Right lobe of liver (tissue), 6 donors: ENCODE data around the gene B3GAT3. TPM values are rescaled to one million over a fixed set of nuclear protein-coding genes. Genes with fewer than 3 reads are reported as not detected.

Experiments used
- ATAC-seq, 4 donors: fragments of 200-7000 bp; cut with Tn5 transposase; one replicate each; pipeline ENCODE4 v1.9.1; 2020; ENCODE audit warnings: mild to moderate bottlenecking in 4 of 4, moderate library complexity in 4 of 4
- DNase-seq, 3 donors: peaks; one replicate each; pipeline ENCODE4 v3.0.0-alpha.2; 2020
- H3K27ac ChIP-seq, 3 donors: fragments of 200-600 bp; one replicate each; pipeline ENCODE4 v1.8.0; 2022
- H3K27me3 ChIP-seq, 2 donors: fragments of 200-600 bp; one replicate each; pipeline ENCODE4 v1.8.0; 2022
- H3K36me3 ChIP-seq, 4 donors: fragments of 200-600 bp; sonication (generic) in 1 of 4; one replicate each; pipeline versions ENCODE4 v1.5.1 to v1.8.0; 2017 to 2022; ENCODE audit warnings: control low read depth in 1 of 4
- H3K4me1 ChIP-seq, 4 donors: fragments of 200-600 bp; sonication (generic) in 1 of 4; one replicate each; pipeline versions ENCODE4 v1.5.1 to v1.8.0; 2017 to 2022; ENCODE audit warnings: control low read depth in 1 of 4
- H3K4me3 ChIP-seq, 3 donors: fragments of 200-600 bp; one replicate each; pipeline ENCODE4 v1.8.0; 2022
- H3K9me3 ChIP-seq, 4 donors: fragments of 200-600 bp; sonication (generic) in 1 of 4; one replicate each; pipeline versions ENCODE4 v1.5.1 to v1.8.0; 2017 to 2022; ENCODE audit warnings: control low read depth in 1 of 4
- POLR2A ChIP-seq: fragments of 450-650 bp; IDR thresholded peaks from one replicate; pipeline ENCODE4 v1.6.1; 2017; ENCODE audit warnings: antibody characterized with exemption, mild to moderate bottlenecking
- WGBS: methylation state at CpG from one replicate; pipeline ENCODE4 v1.1.6; 2018; ENCODE audit warnings: low coverage, low lambda C conversion rate; ENCODE audit not compliant: insufficient coverage; ENCODE audit errors: missing lambda C conversion rate; 5-methylcytosine and 5-hydroxymethylcytosine counted together
- intact Hi-C, 2 donors: fragments of 100-400 bp; cut with DNase I; formaldehyde crosslinking; loops; one replicate each; pipeline versions ENCODE4 v1.11.2 to v1.14.1; 2022
- microRNA-seq, 2 donors: library from miRNA; unstranded; fragments of <30 nt; microRNA quantifications; one replicate each; pipeline ENCODE4, GENCODE V29; 2019 to 2020
- small RNA-seq, 2 experiments: library from RNA; depleted of rRNA; stranded (forward); fragments of <200 nt; gene quantifications; one replicate each; pipeline ENCODE3, GENCODE V24; 2016
- total RNA-seq, 6 experiments: library from RNA; depleted of rRNA in 2 of 6; stranded (reverse); fragments of >200 nt in 2 of 6; fragmentation: NEBNext Ultra II Directional in 3 of 6; extraction: Animal tissue kit (Norgen Biotek cat#: 25700) in 3 of 6; gene quantifications; one replicate each; pipeline versions ENCODE4 v1.1.0 to v1.2.4, GENCODE V29; 2016 to 2023
- TF ChIP-seq, protein P1 (sequence below), 4 donors: fragments of 200-600 bp in 3 of 4; fragments of 450-650 bp in 1 of 4; IDR thresholded peaks; one replicate each; pipeline versions ENCODE4 v1.5.1 to v1.8.0; 2016 to 2022; ENCODE audit warnings: antibody characterized with exemption in 4 of 4, mild to moderate bottlenecking in 2 of 4
- donor health status: DM: no; HTN: yes; CAD: no.
- donor health status: DM: no; HTN: no; CAD: no.
- donor health status: DM: no; HTN: no; CAD: no.
- donor health status: DM: no; HTN: yes; CAD: no.
- donor health status: DM: no; HTN: yes; CAD: no.

Gene B3GAT3
- total RNA-seq, 6 experiments from 2014 or later = 17.1 to 32.8 (median 23.4) TPM

DNA sequence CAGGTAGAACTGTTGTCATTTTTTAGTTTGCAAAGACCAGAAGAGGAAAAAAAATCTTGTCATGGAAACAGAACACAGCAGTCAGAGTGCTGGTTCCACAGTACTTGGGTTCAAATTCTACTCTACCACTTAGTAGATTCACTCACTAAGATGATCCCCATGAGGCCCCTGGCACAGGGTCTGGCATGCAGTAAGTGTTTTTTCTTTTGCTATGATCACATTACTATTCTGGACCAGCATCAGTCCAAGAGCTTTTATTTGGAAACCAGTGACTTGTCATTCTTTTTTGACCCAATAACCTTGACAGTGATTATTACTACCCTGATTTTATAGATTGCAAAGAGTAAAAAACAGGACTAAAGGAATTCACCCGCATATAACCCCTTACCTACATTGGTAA is 52.2 kb downstream of the B3GAT3 start:
- Histone ChIP-seq H3K4me1 (peaks cover 0 to 39% (median 11%) of the 10 kb centered on the region in 4 donors), H3K36me3 (peaks cover 0 to 66% (median 35%) of the 10 kb centered on the region in 4 donors), H3K27me3 (no peaks in the 10 kb centered on the region), H3K4me3 (no peak overlapping the region), H3K27ac (no peak overlapping the region), H3K9me3 (no peaks in the 10 kb centered on the region)
- 64% methylated on average over 1 of the region's 1 CpG for WGBS
- no peak for TF ChIP-seq POLR2A
- TF ChIP-seq, protein P1, sequence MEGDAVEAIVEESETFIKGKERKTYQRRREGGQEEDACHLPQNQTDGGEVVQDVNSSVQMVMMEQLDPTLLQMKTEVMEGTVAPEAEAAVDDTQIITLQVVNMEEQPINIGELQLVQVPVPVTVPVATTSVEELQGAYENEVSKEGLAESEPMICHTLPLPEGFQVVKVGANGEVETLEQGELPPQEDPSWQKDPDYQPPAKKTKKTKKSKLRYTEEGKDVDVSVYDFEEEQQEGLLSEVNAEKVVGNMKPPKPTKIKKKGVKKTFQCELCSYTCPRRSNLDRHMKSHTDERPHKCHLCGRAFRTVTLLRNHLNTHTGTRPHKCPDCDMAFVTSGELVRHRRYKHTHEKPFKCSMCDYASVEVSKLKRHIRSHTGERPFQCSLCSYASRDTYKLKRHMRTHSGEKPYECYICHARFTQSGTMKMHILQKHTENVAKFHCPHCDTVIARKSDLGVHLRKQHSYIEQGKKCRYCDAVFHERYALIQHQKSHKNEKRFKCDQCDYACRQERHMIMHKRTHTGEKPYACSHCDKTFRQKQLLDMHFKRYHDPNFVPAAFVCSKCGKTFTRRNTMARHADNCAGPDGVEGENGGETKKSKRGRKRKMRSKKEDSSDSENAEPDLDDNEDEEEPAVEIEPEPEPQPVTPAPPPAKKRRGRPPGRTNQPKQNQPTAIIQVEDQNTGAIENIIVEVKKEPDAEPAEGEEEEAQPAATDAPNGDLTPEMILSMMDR (IDR thresholded peaks at IDR 0.05) = no peak
- intact Hi-C loops = no loop called here
- no peak for ATAC-seq
- no peak for DNase-seq

DNA sequence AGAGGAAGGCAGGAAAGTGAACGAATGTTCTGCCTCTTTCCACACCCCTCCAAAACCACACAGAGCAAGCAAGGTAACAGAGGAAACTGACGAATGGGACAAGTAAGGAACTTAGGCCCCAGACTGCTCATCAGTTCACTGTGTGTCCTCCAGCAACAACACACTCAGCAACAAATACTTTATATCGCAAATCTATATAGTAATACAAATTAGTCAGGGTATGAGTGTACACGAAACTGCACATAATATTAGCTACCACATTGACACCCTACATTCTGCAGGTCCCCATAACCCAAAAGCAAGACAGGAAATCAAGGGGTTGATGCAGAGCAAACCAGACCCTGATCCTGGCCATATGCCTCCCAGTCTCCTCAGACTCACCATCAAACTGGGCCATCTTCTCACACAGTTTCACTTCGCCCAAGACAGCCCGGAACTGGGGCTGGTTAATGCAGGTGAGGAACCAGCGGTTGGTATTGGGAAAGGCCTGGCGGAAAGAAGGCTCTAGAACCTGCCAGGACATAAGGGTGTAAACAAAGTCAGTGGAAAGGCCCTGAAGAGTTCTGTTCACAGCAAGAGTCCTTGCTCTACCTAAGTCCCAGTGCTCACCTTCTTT is 54.7 kb downstream of the B3GAT3 start:
- Histone ChIP-seq H3K27me3 (no peaks in the 10 kb centered on the region), H3K36me3 (peaks cover 0 to 76% (median 41%) of the 10 kb centered on the region in 4 donors), H3K4me3 (no peak overlapping the region), H3K9me3 (no peaks in the 10 kb centered on the region), H3K4me1 (peaks cover 0 to 31% (median 13%) of the 10 kb centered on the region in 4 donors), H3K27ac (no peak overlapping the region)
- TF ChIP-seq, protein P1 (IDR thresholded peaks at IDR 0.05) = no peak
- TF ChIP-seq POLR2A = no peak
- 59% methylated on average over 4 of the region's 8 CpGs for WGBS
- ATAC-seq = peak in 1 of 4 donors; percentile 22
- intact Hi-C loops = no loop called here
- DNase-seq = peak in 1 of 3 donors; percentile 20

DNA sequence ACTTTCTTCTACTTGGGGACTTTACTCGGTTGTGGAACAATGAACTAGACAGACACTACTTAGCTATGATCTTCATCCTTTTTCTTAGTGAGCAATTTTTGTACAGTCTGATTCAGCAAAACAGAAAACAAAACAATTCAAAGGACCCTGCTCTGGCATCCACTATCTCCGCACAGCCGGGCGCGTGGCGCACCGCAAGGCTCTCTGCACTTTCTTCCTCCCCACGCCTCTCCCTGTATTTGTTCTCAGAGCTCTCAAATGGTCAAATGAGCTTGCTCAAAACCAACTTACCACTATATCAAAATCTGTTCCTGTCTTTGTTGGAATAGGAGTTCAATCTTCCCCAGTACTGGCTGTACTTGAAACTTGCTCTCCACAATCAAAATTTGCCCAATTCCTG is 55.5 kb downstream of the B3GAT3 start:
- ATAC-seq (peak in 3 of 4 donors; percentile 7 to 18 (median 14)), DNase-seq (no peak)
- TF ChIP-seq POLR2A = no peak
- TF ChIP-seq, protein P1 (IDR thresholded peaks at IDR 0.05) = no peak
- Histone ChIP-seq H3K4me1 (peaks cover 0 to 28% (median 14%) of the 10 kb centered on the region in 4 donors), H3K4me3 (no peak overlapping the region), H3K9me3 (no peaks in the 10 kb centered on the region), H3K36me3 (peaks cover 0 to 68% (median 39%) of the 10 kb centered on the region in 4 donors), H3K27ac (peak overlapping the region in 1 of 3 donors; percentile 7), H3K27me3 (no peaks in the 10 kb centered on the region)
- intact Hi-C loops = no loop called here
- WGBS = 74% methylated on average over 8 of the region's 8 CpGs

Small RNAs within 50 kb of the gene (microRNA-seq; reads per million reads assigned to microRNA genes)
- gene MIR6747 = 0 to 0.29 reads per million in 2 donors

Small RNAs within 50 kb of the gene (small RNA-seq; reads per million reads assigned to genes)
- gene AP001458.1 (0 reads per million in 2 experiments), gene MIR6747 (0 reads per million in 2 experiments), gene SNORA57 (0 reads per million in 2 experiments)

Other genes with a start within 250 kb of the B3GAT3 start
- gene SCGB1A1, start 203.0 kb downstream of the B3GAT3 start, total RNA-seq = not detected
- gene AHNAK, start 75.2 kb downstream of the B3GAT3 start, total RNA-seq = 100 to 1,000 TPM in 4 of 6 experiments, 10 to 100 TPM in 2; 91.0 to 180 (median 113) TPM
- 100 to 1,000 TPM; 442 to 450 (median 449) TPM for gene EEF1G, start 48.1 kb downstream of the B3GAT3 start, total RNA-seq
- 10 to 100 TPM; 12.3 to 34.2 (median 21.1) TPM for gene TUT1, start 30.5 kb downstream of the B3GAT3 start, total RNA-seq
- gene MTA2, start 20.1 kb downstream of the B3GAT3 start, total RNA-seq = 10 to 100 TPM; 20.0 to 38.0 (median 31.8) TPM
- 10 to 100 TPM; 19.1 to 36.4 (median 22.7) TPM for gene EML3, start 9.2 kb downstream of the B3GAT3 start, total RNA-seq
- 1 to 10 TPM; 1.1 to 2.9 (median 1.2) TPM for gene ROM1, start 8.7 kb downstream of the B3GAT3 start, total RNA-seq
- 100 to 1,000 TPM; 131 to 237 (median 201) TPM for gene GANAB, start 24.6 kb upstream of the B3GAT3 start, total RNA-seq
- gene INTS5, start 31.3 kb upstream of the B3GAT3 start, total RNA-seq = 10 to 100 TPM; 12.1 to 20.3 (median 13.0) TPM
- gene C11orf98, start 43.2 kb upstream of the B3GAT3 start, total RNA-seq = 10 to 100 TPM; 18.6 to 52.0 (median 25.6) TPM
- 1 to 10 TPM in 5 of 6 experiments, under 1 TPM in 1; 0.74 to 4.1 (median 2.6) TPM for gene CSKMT, start 43.3 kb upstream of the B3GAT3 start, total RNA-seq
- 1 to 10 TPM; 4.0 to 6.3 (median 5.3) TPM for gene UQCC3, start 49.7 kb upstream of the B3GAT3 start, total RNA-seq
- 1 to 10 TPM; 2.7 to 6.5 (median 3.7) TPM for gene LBHD1, start 50.3 kb upstream of the B3GAT3 start, total RNA-seq
- gene UBXN1, start 57.1 kb upstream of the B3GAT3 start, total RNA-seq = 10 to 100 TPM; 24.7 to 41.9 (median 28.0) TPM
- under 1 TPM in 1 of 6 experiments, not detected in 5; 0.12 TPM for gene LRRN4CL, start 67.5 kb upstream of the B3GAT3 start, total RNA-seq
- 10 to 100 TPM; 18.8 to 41.4 (median 34.3) TPM for gene BSCL2, start 85.4 kb upstream of the B3GAT3 start, total RNA-seq
- not detected for gene GNG3, start 85.7 kb upstream of the B3GAT3 start, total RNA-seq
- 10 to 100 TPM in 4 of 6 experiments, 1 to 10 TPM in 2; 7.9 to 17.1 (median 13.3) TPM for gene HNRNPUL2, start 105.5 kb upstream of the B3GAT3 start, total RNA-seq
- gene TTC9C, start 106.5 kb upstream of the B3GAT3 start, total RNA-seq = 10 to 100 TPM in 3 of 6 experiments, 1 to 10 TPM in 3; 8.5 to 13.3 (median 10.6) TPM
- 1 to 10 TPM; 3.4 to 7.1 (median 4.7) TPM for gene ZBTB3, start 132.2 kb upstream of the B3GAT3 start, total RNA-seq
- 10 to 100 TPM; 23.8 to 37.4 (median 26.6) TPM for gene POLR2G, start 139.6 kb upstream of the B3GAT3 start, total RNA-seq
- gene TAF6L, start 149.4 kb upstream of the B3GAT3 start, total RNA-seq = 10 to 100 TPM; 11.9 to 19.3 (median 16.0) TPM
- gene TMEM179B, start 165.4 kb upstream of the B3GAT3 start, total RNA-seq = 10 to 100 TPM; 23.9 to 47.6 (median 29.1) TPM
- gene TMEM223, start 170.0 kb upstream of the B3GAT3 start, total RNA-seq = 10 to 100 TPM in 2 of 6 experiments, 1 to 10 TPM in 4; 6.6 to 26.4 (median 8.2) TPM
- 10 to 100 TPM; 24.7 to 42.9 (median 32.3) TPM for gene NXF1, start 183.5 kb upstream of the B3GAT3 start, total RNA-seq
- gene STX5, start 210.1 kb upstream of the B3GAT3 start, total RNA-seq = 10 to 100 TPM; 22.1 to 27.8 (median 24.6) TPM
- gene TEX54, start 210.9 kb upstream of the B3GAT3 start, total RNA-seq = not detected
- gene WDR74, start 217.6 kb upstream of the B3GAT3 start, total RNA-seq = 10 to 100 TPM; 17.6 to 30.6 (median 24.3) TPM